EH (cell line): ENCODE data around the gene FTSJ1.
"Not testable (repeated sequence)": the region's sequence is repeated elsewhere in the genome, so short reads cannot be mapped to it uniquely, and the experiment has no call there.

Source experiments
- DNase-seq: peaks from one replicate; pipeline ENCODE4 v3.0.0-alpha.2; 2015; ENCODE audit warnings: low read depth

Gene FTSJ1

DNA sequence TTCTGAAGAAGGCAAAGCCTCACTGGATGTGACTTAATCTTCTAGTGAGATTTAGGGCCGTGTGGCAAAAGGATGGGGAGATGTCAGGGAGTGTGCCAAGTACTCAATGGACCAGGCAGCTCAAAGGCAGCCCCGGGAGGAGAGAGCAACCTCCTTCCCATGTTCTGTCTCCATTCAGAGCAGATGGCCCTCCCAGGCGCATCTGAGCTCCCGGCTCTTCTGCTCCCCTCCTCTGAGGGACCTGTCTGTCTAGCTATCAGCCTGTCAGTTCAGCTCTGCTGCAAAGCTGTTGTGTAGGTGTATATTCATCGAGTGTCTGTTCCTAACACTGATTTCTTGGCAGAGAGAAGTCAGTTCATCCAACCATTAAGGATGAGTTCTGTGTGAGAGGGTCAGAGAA, 21.9 kb downstream of the FTSJ1 start:
- no peak for DNase-seq

DNA sequence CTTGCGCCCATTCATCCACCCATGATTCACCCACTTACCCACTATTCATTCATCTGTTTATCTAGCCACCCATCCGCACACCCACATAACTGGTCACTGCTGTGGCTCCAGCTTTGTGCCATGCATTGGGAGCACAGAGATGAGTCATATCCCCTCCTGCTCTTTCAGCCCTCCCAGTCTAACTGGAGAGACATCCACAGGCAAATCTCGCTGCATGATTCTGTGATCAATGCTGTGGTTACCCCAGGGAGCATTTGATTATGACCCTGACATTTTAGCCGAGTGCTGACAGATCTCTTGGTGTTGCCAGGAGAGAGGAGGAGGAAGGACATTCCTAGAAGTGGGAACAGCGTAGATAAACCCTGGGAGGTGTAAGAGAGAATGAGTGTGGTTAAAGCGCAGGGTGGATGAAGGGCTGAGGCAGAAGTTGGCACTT, 22.4 kb downstream of the FTSJ1 start:
- peak; percentile 82 for DNase-seq

- DNase-seq, result no peak
Observed at GRCh38 chrX:48504261-48504660, 28.3 kb downstream of the FTSJ1 start.

DNA sequence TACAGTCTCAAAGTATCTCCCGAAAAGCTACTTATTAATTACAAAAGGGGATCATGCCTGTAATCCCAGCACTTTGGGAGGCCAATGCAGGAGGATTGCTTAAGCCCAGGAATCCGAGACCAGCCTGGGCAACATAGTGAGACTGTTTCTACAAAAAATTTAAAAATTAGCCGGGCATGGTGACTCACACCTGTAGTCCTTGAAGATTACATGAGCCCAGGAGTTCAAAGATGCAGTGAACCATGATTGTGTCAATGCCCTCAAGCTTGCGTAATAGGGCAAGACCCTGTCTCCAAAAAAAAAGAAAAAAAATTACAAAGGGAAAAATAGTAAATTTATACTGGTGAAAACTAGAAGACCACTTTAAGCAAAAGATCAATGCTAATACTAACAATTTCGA, 29.5 kb downstream of the FTSJ1 start:
- DNase-seq, result no peak

DNA sequence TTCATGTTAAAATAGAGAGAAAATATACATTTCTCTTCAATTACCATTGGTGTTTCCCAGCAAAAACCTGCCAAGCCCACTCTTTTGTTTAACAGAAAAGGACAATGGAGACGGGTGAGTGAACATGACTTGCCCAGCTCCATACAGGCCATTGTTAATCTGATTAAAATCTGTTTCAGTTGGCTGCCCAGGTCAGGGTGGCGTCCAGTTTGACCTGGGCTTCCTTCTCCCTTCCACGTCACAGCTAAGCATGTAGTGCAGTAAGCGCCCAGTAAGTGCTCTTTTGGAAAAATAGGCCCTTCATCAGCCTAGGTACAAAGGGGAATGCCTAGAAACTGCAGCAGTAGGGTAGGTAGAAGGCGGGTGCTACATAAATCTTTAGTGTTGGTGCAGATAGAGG, 31.2 kb downstream of the FTSJ1 start:
- no peak for DNase-seq

DNA sequence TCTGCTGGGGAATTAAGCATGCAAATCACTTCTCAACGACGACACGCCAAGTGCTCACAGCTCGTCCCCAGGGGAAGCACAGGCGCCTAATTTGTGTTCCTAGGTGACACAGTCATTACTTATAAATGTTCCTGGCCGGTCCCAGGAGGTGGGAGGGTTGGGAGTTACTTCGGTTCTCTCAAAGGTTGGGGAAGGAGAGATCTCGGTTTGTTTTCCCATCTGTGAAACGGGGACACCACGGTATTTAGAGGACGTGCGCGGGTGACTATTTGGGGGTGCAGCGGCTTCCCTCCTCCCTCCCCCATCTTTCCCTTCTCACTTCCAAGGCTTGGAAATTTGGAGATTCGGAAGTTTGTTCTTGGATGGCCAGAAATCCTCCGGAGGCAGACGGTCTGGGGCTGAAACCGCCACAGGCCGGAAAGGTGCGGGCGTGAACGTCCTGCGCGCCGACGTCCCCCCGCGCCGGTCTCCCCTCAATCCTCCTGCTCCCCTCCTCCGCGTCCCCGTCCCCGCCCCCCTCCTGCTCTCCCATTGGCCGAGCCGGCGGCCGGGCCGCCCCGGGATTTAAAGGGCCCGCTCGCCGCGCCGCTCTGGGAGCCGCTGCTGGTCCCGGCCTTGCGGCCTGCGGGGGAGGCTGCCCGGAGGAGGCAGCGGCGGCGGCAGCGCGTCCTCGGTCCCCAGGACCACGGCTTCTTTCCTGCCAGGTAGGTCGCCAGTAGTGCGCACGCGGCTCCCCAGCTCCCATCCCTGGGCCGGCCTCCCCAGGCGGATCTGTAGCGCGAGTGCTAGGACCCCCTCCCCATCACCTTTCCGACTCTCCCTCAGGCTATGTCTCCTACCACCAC, 32.6 kb downstream of the FTSJ1 start, which contains the start of gene PORCN:
Gene PORCN, plus strand, starts transcription at position 593 of the 845 bp plus-strand sequence. CDS start 829 bp downstream, outside the sequence.
- DNase-seq, result peak; percentile 73

- DNase-seq, result no peak
Observed at GRCh38 chrX:48509245-48509590, 33.2 kb downstream of the FTSJ1 start.

GRCh38 chrX:48509619-48510018, 33.6 kb downstream of the FTSJ1 start:
- DNase-seq, result no peak

DNA sequence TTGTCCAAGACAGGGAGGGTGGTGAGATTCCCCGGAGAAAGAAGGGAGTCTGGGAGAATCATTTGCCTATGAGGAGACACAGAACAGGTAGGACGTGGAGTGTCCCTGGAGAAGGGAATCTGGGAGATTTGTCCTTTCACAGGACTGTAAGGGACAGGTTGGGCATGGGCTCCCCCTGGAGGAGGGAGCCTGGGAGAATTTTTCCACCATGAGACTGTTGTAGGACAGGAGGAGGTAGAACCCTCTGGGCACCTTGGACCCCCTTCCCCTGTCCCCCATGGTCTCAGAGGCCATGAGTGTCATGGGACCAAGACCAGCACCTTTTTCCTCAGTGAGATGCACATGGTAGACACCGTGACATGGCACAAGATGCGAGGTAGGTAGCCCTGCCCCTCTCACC, 35.6 kb downstream of the FTSJ1 start:
- DNase-seq, result peak; percentile 50

DNA sequence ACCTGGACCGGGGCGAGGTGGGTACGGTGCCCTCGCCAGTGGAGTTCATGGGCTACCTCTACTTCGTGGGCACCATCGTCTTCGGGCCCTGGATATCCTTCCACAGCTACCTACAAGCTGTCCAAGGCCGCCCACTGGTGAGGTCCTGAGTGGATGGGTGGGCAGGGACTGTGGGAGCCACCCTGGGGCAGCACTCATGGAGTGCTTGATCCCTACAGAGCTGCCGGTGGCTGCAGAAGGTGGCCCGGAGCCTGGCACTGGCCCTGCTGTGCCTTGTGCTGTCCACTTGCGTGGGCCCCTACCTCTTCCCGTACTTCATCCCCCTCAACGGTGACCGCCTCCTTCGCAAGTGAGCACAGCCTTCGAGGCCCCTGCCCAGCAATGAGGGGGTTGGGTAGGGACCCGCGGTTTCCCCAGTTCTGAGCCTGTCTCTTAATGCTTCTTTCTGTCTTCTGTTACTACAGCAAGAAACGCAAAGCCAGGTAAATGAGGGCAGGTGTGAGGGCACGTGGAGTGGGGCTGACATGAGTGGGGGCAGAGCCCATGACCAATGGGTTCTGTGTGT, 36.5 kb downstream of the FTSJ1 start:
- DNase-seq, result no peak

- DNase-seq, result no peak
Observed at GRCh38 chrX:48513670-48514069, 37.7 kb downstream of the FTSJ1 start.

DNA sequence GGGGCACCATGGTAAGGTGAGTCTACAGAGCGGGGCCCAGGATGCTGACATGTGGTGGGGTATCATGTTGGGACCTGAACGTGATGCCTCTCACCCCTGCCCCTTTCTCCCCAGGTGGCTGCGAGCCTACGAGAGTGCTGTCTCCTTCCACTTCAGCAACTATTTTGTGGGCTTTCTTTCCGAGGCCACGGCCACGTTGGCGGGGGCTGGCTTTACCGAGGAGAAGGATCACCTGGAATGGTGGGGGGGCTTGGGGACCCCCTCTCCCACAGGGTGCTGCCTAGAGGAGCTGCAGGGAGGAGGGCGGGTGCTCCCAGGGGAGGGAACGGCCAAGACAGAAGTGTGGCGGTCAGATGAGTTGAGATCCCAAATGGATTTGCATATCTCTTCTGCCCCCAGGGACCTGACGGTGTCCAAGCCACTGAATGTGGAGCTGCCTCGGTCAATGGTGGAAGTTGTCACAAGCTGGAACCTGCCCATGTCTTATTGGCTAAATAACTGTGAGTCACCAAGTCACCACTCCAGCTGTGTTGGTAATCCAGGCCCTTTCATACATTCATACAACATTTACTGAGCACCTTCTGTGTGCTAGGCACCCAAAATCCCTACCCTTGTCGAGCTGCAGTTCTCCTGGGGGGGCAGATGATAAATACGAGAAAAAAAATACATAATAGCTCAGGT, 38.3 kb downstream of the FTSJ1 start:
- DNase-seq, result no peak

- no peak for DNase-seq
Observed at GRCh38 chrX:48514868-48515460, 39.0 kb downstream of the FTSJ1 start.

- no peak for DNase-seq
Observed at GRCh38 chrX:48515842-48516241, 39.8 kb downstream of the FTSJ1 start.

DNA sequence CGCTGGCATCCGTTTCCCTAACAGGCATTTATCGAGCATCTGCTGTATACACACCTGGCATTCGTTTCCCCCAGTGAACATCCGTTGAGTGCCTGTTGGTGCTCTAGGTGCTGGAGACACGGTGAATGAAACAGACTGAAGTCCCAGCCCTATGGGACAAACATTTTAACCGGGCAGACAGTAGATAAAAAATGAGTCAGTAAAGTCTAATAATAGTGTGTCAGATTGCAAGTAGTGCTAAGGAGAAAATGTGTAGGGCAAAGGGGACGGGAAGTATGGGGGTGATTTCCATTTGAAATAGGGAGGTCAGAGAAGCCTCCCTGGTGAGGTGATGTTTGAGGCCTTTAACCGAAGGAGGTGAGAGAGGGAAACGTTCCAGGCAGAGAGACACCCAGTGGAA, 40.3 kb downstream of the FTSJ1 start:
- DNase-seq, result no peak

- DNase-seq, result no peak
Observed at GRCh38 chrX:48516987-48517386, 41.0 kb downstream of the FTSJ1 start.

DNA sequence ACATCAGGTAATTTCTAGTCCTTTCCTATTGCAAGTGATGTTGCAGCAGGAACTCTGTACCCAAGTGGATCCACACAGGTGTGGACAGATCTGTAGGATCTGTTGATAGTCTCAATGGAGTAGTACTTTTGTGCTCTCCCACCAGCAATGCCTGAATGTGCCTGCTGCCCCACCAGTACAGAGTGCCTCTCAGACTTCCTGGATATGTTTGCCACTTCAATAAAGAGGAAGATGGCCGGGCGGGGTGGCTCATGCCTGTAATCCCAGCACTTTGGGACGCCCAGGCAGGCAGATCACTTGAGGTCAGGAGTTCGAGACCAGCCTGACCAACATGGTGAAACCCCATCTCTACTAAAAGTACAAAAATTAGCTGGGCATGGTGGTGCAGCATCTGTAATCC, 43.5 kb downstream of the FTSJ1 start:
- not testable (repeated sequence) for DNase-seq

GRCh38 chrX:48520455-48520854, 44.5 kb downstream of the FTSJ1 start:
- no peak for DNase-seq

DNA sequence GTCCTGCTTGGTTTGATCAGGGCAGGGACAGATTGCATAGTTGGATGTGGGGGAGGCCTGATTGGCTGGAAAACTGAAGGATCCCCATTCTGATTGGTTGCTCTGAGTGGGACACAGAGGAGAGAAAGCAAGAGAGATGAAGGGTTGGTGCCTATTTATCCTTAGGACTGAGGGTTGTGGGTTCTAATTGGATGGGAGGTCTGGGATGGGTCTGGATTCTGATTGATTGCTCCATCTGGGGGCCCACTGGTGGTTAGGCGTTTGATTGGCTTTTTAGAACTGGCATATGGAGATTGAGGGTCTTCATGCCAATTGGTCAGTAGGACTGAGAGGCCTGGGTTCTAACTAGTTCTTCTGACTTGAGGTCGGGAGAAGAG, 45.0 kb downstream of the FTSJ1 start:
- no peak for DNase-seq

- peak; percentile 87 for DNase-seq
Observed at GRCh38 chrX:48521353-48522243, 45.6 kb downstream of the FTSJ1 start, which contains the start of gene EBP. EBP (plus strand) TSS chrX:48521808; CDS start chrX:48523772, 1,964 bp downstream.

DNA sequence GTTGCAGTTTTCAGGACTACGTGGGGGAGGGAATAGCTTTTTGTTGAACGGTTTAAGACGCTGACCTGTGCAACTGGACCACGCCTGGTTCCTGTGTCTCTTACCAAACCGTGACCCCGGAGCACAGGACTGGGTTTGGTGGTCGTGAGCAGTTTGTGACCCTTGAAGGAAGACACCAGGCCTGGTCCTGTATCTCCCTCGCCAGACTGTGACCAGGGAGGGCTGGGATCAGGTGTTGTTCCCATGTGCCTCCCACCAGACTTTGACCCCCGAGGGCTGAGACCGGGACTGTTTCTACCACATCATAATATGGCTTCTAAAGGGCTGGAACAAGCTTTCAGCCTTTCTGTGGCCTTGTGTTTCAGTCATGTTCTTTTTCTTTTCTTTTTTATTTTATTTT, 46.3 kb downstream of the FTSJ1 start:
- no peak for DNase-seq

GRCh38 chrX:48523682-48524081, 47.7 kb downstream of the FTSJ1 start:
- DNase-seq, result no peak
